ENCODE data around the gene ADGRF3. TPM values are rescaled to one million over a fixed set of nuclear protein-coding genes. Genes with fewer than 3 reads are reported as not detected.
"Not testable (repeated sequence)": the region's sequence is repeated elsewhere in the genome, so short reads cannot be mapped to it uniquely, and the experiment has no call there.

Gene ADGRF3
- total RNA-seq, 1 donor from 2014 or later, result 0.44 TPM

- DNase-seq (ENCODE audit: low read depth, low spot score), result no peak
- H3K4me3 Mint-ChIP-seq, result no peak overlapping the region
These were observed 33.1 kb downstream of the ADGRF3 start for GRCh38 chr2:26313446-26313845.

DNA sequence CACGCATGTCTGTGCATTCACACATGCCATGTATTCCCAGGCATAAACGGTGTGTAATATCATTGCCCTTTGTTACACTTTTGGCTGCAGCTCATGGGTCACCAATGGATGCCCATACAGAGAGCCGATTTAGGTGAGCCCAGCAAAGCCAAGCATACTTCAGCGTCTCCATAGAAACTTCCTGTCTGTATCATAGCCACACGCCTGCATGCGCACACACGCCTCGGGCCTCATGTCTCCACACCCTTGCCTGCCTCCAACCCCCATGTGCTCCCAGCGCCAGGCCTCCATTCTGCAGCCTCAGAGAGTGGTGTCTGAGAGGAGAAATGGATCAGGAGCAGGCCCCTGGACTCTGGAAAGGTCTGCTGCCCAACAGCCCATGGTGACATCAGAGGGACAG, 34.1 kb downstream of the ADGRF3 start:
- H3K27me3 Mint-ChIP-seq (ENCODE audit: low read depth), result no peaks in the 10 kb centered on the region
- TF ChIP-seq CTCF (conservative IDR thresholded peaks at IDR 0.05), result no peak

More at GRCh38 chr2:26313446-26313845, 33.1 kb downstream of the ADGRF3 start:
- Mint-ChIP-seq H3K27me3 (ENCODE audit: low read depth) (no peaks in the 10 kb centered on the region), H3K36me3 (ENCODE audit: low read depth) (no peaks in the 10 kb centered on the region), H3K9me3 (no peaks in the 10 kb centered on the region), H3K4me1 (no peaks in the 10 kb centered on the region), H3K27ac (ENCODE audit: unreplicated experiment) (no peak overlapping the region)
- TF ChIP-seq CTCF (conservative IDR thresholded peaks at IDR 0.05), result no peak

GRCh38 chr2:26309921-26310320, 36.7 kb downstream of the ADGRF3 start:
- no peak for TF ChIP-seq CTCF (conservative IDR thresholded peaks at IDR 0.05)
- H3K36me3 Mint-ChIP-seq (ENCODE audit: low read depth), result no peaks in the 10 kb centered on the region

More for the DNA sequence above, 34.1 kb downstream of the ADGRF3 start:
- Mint-ChIP-seq H3K27ac (ENCODE audit: unreplicated experiment) (no peak overlapping the region), H3K9me3 (no peaks in the 10 kb centered on the region), H3K36me3 (ENCODE audit: low read depth) (no peaks in the 10 kb centered on the region), H3K4me1 (no peaks in the 10 kb centered on the region), H3K4me3 (no peak overlapping the region)
- no peak for DNase-seq (ENCODE audit: low read depth, low spot score)

DNA sequence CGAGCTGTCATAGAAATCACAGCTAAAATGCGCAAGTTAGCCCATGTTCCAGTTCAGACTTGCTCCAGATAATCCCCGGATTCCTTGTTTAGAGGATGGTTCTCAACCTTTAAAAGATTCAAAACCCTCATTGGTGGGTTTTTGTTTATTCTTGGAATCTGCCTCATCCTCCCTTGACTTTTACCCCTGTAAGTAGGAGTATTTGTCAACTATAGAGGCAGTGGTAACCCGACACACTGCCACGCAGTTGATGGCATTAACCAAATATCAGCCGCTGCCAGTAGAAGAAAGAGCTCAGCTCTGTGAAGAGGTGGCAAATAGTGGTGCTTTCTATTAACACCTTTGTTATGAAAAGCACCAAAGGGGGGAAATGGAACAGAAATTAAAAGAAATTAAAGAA, 41.0 kb downstream of the ADGRF3 start:
- TF ChIP-seq CTCF (conservative IDR thresholded peaks at IDR 0.05), result no peak
- H3K27me3 Mint-ChIP-seq (ENCODE audit: low read depth), result no peaks in the 10 kb centered on the region
- no peak for DNase-seq (ENCODE audit: low read depth, low spot score)
- H3K36me3 Mint-ChIP-seq (ENCODE audit: low read depth), result no peaks in the 10 kb centered on the region
- H3K27ac Mint-ChIP-seq (ENCODE audit: unreplicated experiment), result no peak overlapping the region
- no peaks in the 10 kb centered on the region for H3K4me1 Mint-ChIP-seq
- no peak overlapping the region for H3K4me3 Mint-ChIP-seq
- H3K9me3 Mint-ChIP-seq, result no peaks in the 10 kb centered on the region

More at GRCh38 chr2:26309921-26310320, 36.7 kb downstream of the ADGRF3 start:
- no peaks in the 10 kb centered on the region for H3K4me1 Mint-ChIP-seq
- H3K27ac Mint-ChIP-seq (ENCODE audit: unreplicated experiment), result no peak overlapping the region
- H3K27me3 Mint-ChIP-seq (ENCODE audit: low read depth), result no peaks in the 10 kb centered on the region
- no peak overlapping the region for H3K4me3 Mint-ChIP-seq
- DNase-seq (ENCODE audit: low read depth, low spot score), result no peak
- H3K9me3 Mint-ChIP-seq, result no peaks in the 10 kb centered on the region

DNA sequence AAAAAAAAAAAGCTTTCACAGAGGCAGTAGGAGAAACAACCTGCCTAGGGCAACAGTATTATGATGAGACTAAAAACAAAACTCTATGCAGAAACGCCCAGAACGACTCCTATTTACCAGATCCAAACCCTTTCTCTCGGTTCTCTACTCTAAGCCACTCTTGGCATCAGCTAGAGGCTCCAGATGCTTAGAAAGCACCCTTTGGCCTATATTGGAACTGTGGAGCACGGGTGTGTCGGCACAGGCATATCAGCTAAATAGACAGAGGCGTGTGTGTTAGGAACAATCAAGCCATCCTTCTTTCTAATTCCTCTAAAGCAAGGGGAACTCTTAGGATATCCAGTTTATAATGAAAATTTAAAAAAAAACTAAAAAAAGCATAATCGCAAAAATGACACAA, 41.5 kb downstream of the ADGRF3 start:
- not testable (repeated sequence) for H3K27me3 Mint-ChIP-seq (ENCODE audit: low read depth); DNase-seq (ENCODE audit: low read depth, low spot score); H3K9me3 Mint-ChIP-seq; H3K36me3 Mint-ChIP-seq (ENCODE audit: low read depth); H3K27ac Mint-ChIP-seq (ENCODE audit: unreplicated experiment); H3K4me3 Mint-ChIP-seq; H3K4me1 Mint-ChIP-seq

DNA sequence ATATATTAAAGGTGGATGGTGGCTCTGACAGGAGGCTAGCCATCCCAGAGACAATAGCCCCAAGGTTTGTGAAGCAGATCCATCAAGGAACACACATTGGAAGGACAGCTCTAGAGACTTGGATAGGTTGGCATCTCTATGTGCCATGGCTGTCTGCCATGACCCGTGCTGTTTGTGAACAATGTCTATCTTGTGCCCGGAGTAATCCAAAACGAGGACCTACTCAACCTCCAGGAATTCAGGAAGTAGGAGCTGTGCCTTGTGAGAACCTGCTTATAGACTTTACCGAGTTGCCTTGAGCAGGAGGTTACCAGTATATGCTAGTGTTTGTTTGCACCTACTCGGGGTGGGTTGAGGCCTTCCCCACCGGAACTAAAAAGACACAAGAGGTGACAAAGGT, 43.7 kb downstream of the ADGRF3 start:
- Mint-ChIP-seq H3K27ac (ENCODE audit: unreplicated experiment) (no peak overlapping the region), H3K4me1 (no peaks in the 10 kb centered on the region), H3K27me3 (ENCODE audit: low read depth) (no peaks in the 10 kb centered on the region), H3K4me3 (no peak overlapping the region), H3K36me3 (ENCODE audit: low read depth) (no peaks in the 10 kb centered on the region), H3K9me3 (no peaks in the 10 kb centered on the region)
- no peak for DNase-seq (ENCODE audit: low read depth, low spot score)
- no peak for TF ChIP-seq CTCF (conservative IDR thresholded peaks at IDR 0.05)
